Measurements from ENCODE around the gene ACSL5.

ACSL5 gene

DNA sequence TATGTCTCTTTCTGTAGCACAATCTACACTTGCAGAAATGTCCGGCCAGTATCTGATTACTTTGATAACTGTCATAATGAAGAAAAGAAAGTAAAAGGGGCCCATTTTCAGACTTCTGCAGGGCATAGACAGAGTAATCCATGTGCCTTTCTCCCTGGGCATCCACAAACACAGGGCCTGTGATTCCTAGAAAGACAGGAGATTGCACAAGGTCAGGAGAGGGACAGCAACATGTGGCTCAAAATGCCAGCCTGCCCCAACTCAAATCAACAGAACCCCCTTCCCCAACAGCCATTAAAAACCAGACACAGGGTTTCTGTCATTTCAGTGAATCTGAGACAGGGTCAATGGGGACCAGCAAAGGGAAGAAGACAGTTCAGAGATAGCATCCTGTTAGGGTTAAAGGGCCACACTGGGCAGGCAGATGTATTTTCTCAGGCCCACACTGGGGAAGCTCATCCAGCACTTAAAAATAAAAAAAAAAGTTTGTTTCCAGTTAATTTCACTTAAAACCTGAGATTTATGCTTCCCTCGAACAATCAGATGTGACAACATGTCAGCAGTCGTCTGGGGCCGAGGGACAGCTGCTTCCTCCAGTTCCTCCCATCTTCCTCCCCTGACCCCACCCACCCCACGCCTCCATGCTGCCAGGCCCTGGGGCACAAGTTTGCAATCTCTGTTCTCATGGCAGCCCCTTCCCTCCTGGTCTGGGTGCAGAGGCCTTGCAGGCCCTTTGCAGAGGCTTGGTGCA, 30.7 kb upstream of the ACSL5 start:
- no peak for DNase-seq (ENCODE audit: extremely low read depth, low read depth)
- TF ChIP-seq CTCF (IDR thresholded peaks at IDR 0.05; ENCODE audit: low read depth, low read length, missing control alignments): no peak

GRCh38 chr10:112344261-112344660, 29.7 kb upstream of the ACSL5 start:
- no peak for DNase-seq (ENCODE audit: extremely low read depth, low read depth)
- no peak for TF ChIP-seq CTCF (IDR thresholded peaks at IDR 0.05; ENCODE audit: low read depth, low read length, missing control alignments)
- no peak overlapping the region for H3K4me3 ChIP-seq (replicated peaks; ENCODE audit: low read depth, low read length)

More for the DNA sequence above, 30.7 kb upstream of the ACSL5 start:
- H3K4me3 ChIP-seq (replicated peaks; ENCODE audit: low read depth, low read length): no peak overlapping the region

DNA sequence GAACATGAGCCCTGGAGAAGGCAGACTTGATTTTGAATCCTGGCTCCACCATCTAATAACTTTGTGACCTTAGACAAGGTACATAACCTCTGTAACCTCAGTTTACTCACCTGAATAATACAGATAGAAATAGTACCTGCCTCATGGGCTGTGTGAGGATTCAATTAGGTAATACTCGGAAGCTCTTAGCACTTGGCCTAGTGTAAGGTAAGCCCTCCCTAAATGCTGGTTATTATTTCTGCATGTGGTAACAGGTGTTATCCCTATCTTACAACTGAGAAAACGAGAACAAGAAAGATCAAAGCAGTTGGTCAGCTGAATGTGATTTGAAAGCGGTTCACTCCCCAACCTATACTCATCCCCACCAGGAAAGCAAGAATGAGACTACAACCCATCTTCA, 28.7 kb upstream of the ACSL5 start:
- H3K4me3 ChIP-seq (replicated peaks; ENCODE audit: low read depth, low read length): no peak overlapping the region
- no peak for DNase-seq (ENCODE audit: extremely low read depth, low read depth)
- no peak for TF ChIP-seq CTCF (IDR thresholded peaks at IDR 0.05; ENCODE audit: low read depth, low read length, missing control alignments)

- no peak overlapping the region for H3K4me3 ChIP-seq (replicated peaks; ENCODE audit: low read depth, low read length)
- no peak for DNase-seq (ENCODE audit: extremely low read depth, low read depth)
- TF ChIP-seq CTCF (IDR thresholded peaks at IDR 0.05; ENCODE audit: low read depth, low read length, missing control alignments): no peak
Measured at GRCh38 chr10:112345743-112346142, 28.2 kb upstream of the ACSL5 start.

DNA sequence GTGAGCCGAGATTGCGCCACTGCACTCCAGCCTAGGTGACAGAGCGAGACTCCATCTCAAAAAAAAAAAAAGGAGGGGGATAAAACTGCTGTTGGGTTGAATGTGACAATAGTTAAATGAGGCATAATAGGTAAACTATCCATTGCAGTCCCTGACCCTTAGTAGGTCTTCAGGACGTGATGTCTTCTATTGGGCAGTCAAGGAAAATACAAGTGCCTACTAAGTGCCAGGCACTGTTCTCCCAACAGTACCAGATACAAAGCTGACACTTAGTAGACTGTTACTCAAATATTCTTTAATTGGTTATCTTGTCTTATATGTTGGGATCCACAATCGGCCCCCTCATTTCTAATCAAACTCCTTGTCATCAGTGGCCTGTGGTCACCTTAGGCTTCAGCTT, 27.1 kb upstream of the ACSL5 start:
- H3K4me3 ChIP-seq (replicated peaks; ENCODE audit: low read depth, low read length): no peak overlapping the region
- TF ChIP-seq CTCF (IDR thresholded peaks at IDR 0.05; ENCODE audit: low read depth, low read length, missing control alignments): no peak
- no peak for DNase-seq (ENCODE audit: extremely low read depth, low read depth)

DNA sequence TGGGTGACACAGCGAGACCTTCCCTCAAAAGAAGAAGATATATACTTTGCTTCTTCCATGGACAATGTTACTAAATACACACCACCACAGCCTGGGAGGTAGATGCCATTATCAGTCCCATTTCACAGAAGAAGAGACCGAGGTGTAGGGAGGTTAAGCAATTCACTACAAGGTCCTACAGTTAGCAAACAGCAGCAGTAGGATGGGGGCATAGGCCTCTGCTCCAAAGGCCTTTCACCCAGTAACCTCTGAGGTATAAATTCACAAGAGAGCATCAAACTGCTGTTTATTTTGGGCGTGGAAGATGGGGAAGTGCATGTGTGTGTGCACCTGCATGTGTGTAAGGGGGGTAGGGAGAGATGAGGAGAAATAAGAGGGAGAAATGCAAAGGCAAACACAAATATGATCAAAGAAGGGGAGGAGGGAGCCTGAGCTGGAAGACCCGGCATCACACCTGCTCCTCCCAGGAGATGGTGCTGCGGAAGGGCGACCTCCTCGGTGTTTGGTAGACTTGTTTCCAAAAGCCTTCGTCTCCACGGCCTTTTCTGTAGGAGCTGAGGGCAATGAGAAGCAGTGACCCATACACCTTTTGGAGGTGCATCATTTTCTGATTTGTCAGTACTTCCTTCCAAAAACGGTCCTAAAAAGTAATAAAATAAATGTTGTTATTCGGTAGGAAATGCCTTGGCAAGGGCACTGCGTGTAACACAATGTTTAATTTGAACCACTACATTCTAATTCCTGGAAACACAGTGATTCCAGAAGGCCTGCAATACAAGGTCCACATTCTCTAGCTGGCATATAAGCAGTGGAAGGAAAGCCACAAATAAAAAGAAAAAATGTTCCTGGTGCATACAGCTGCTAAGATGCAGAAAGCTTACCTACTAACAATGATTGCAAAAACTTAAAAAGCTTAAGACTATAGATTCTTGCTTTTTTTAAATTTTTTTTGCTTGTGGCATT, 25.9 kb upstream of the ACSL5 start:
- no peak for TF ChIP-seq CTCF (IDR thresholded peaks at IDR 0.05; ENCODE audit: low read depth, low read length, missing control alignments)
- DNase-seq (ENCODE audit: extremely low read depth, low read depth): no peak
- H3K4me3 ChIP-seq (replicated peaks; ENCODE audit: low read depth, low read length): no peak overlapping the region
